Lower leg skin (tissue), 4 donors: ENCODE measurements around the gene TSPYL6. TPM values are rescaled to one million over a fixed set of nuclear protein-coding genes. Genes with fewer than 3 reads are reported as not detected.

Experiments
- DNase-seq, 2 donors: peaks; one replicate each; pipeline ENCODE4 v3.0.0-alpha.2; 2019; ENCODE audit warnings: low spot score in 2 of 2
- H3K4me3 ChIP-seq: fragments of 200-600 bp; sonication (generic); 2 replicates; pipeline ENCODE4 v1.5.1; 2017; ENCODE audit warnings: mild to moderate bottlenecking, low read depth; ENCODE audit not compliant: poor library complexity, severe bottlenecking
- CTCF ChIP-seq, 3 donors: fragments of 450-650 bp; IDR thresholded peaks; one replicate each; pipeline ENCODE4 v1.5.1; 2016; ENCODE audit warnings: antibody characterized with exemption in 3 of 3, mild to moderate bottlenecking in 3 of 3, moderate library complexity in 2 of 3
- POLR2A ChIP-seq, 2 donors: fragments of 450-650 bp; IDR thresholded peaks; one replicate each; pipeline ENCODE4 v1.6.1; 2016 to 2017; ENCODE audit warnings: antibody characterized with exemption in 2 of 2, mild to moderate bottlenecking in 1 of 2, moderate library complexity in 1 of 2
- WGBS, 2 donors: methylation state at CpG; one replicate each; pipeline ENCODE4 v1.1.5; 2018; 5-methylcytosine and 5-hydroxymethylcytosine counted together
- intact Hi-C: fragments of 100-400 bp; cut with DNase I; formaldehyde crosslinking; loops from one replicate; pipeline ENCODE4 v1.15.0; 2023; ENCODE audit warnings: low total_unique reads
- total RNA-seq, 4 donors: library from RNA; depleted of rRNA; stranded (reverse); fragments of >200 nt; gene quantifications; one replicate each; pipeline ENCODE4 v1.1.0, GENCODE V29; 2016

TSPYL6 gene
- total RNA-seq, 4 donors from 2014 or later, result not detected

- intact Hi-C loops, result no loop called here
- TF ChIP-seq CTCF (IDR thresholded peaks at IDR 0.05), result no peak
- no peak for TF ChIP-seq POLR2A (IDR thresholded peaks at IDR 0.05)
- WGBS, 2 donors, result 78 to 87% methylated on average over 23 of the region's 23 CpGs
- no peak for DNase-seq
- H3K4me3 ChIP-seq, result no peak overlapping the region
These were observed 33.9 kb upstream of the TSPYL6 start for GRCh38 chr2:54289917-54290316.

GRCh38 chr2:54287532-54287931, 31.5 kb upstream of the TSPYL6 start:
- no peak for DNase-seq
- H3K4me3 ChIP-seq, result no peak overlapping the region
- intact Hi-C loops, result no loop called here
- WGBS, 2 donors, result 38 to 56% methylated on average over 2 of the region's 2 CpGs
- no peak for TF ChIP-seq POLR2A (IDR thresholded peaks at IDR 0.05)
- TF ChIP-seq CTCF (IDR thresholded peaks at IDR 0.05), result no peak

- DNase-seq, result no peak
- TF ChIP-seq POLR2A (IDR thresholded peaks at IDR 0.05) (no peak), CTCF (IDR thresholded peaks at IDR 0.05) (no peak)
- no peak overlapping the region for H3K4me3 ChIP-seq
- intact Hi-C loops, result no loop called here
- 88 to 96% methylated on average over 1 of the region's 1 CpG for WGBS, 2 donors
These were observed 29.4 kb upstream of the TSPYL6 start for GRCh38 chr2:54285451-54285850.

GRCh38 chr2:54284826-54285225, 28.8 kb upstream of the TSPYL6 start:
- 91 to 93% methylated on average over 3 of the region's 3 CpGs for WGBS, 2 donors
- no peak for DNase-seq
- intact Hi-C loops, result no loop called here
- H3K4me3 ChIP-seq, result no peak overlapping the region
- no peak for TF ChIP-seq POLR2A (IDR thresholded peaks at IDR 0.05)
- TF ChIP-seq CTCF (IDR thresholded peaks at IDR 0.05), result no peak

GRCh38 chr2:54279385-54279784, 23.4 kb upstream of the TSPYL6 start:
- 77 to 83% methylated on average over 2 of the region's 2 CpGs for WGBS, 2 donors
- H3K4me3 ChIP-seq, result no peak overlapping the region
- no peak for DNase-seq
- TF ChIP-seq POLR2A (IDR thresholded peaks at IDR 0.05), result no peak
- TF ChIP-seq CTCF (IDR thresholded peaks at IDR 0.05), result no peak
- intact Hi-C loops, result no loop called here

GRCh38 chr2:54275541-54275940, 19.5 kb upstream of the TSPYL6 start:
- 90% methylated on average over 2 of the region's 2 CpGs for WGBS, 2 donors
- intact Hi-C loops, result no loop called here
- no peak for DNase-seq
- H3K4me3 ChIP-seq, result no peak overlapping the region
- no peak for TF ChIP-seq POLR2A (IDR thresholded peaks at IDR 0.05)
- TF ChIP-seq CTCF (IDR thresholded peaks at IDR 0.05), result no peak
